GM10248 (cell line): ENCODE measurements around the gene DTNB.
"Not testable (repeated sequence)": the region's sequence is repeated elsewhere in the genome, so short reads cannot be mapped to it uniquely, and the experiment has no call there.

ENCODE experiments used
- CTCF ChIA-PET: fragments of 300-600 bp; sonication (Branson Sonifier 250); formaldehyde crosslinking; extraction: SDS; loops from one replicate; lab custom pipeline; 2021; ENCODE audit warnings: antibody characterized with exemption; lab: Yijun Ruan, JAX
- POLR2A ChIA-PET: fragments of 350-650 bp; sonication (Branson Sonifier 250); formaldehyde crosslinking; extraction: SDS; loops from one replicate; lab custom pipeline; 2020; ENCODE audit warnings: antibody characterized with exemption; lab: Yijun Ruan, JAX
- DNase-seq: peaks from one replicate; pipeline ENCODE4 v3.0.0; 2012; ENCODE audit errors: extremely low spot score
- CTCF ChIP-seq: IDR thresholded peaks from 2 replicates; pipeline ENCODE4 v1.5.1; 2012; ENCODE audit warnings: mild to moderate bottlenecking, low read depth; ENCODE audit errors: extremely low read depth, missing control alignments, control extremely low read depth

Gene DTNB

GRCh38 chr2:25672494-25673299 is 680 bp downstream of the DTNB start:
- CTCF ChIA-PET = interaction anchor here (0.9 to 2.2 kb wide), 4 partner anchors 8 to 697 kb away, joined by 3 to 10 read pairs (median 5); no protein-coding TSS in a partner anchor
- POLR2A ChIA-PET = no interaction called here
- TF ChIP-seq CTCF = no peak
- DNase-seq = peak; percentile 77

GRCh38 chr2:25671622-25672021 is 1.8 kb downstream of the DTNB start:
- TF ChIP-seq CTCF = no peak
- POLR2A ChIA-PET = no interaction called here
- DNase-seq = no peak
- CTCF ChIA-PET = interaction anchor here (0.8 to 0.9 kb wide), 2 partner anchors 29 to 63 kb away, joined by 3 read pairs; no protein-coding TSS in a partner anchor

- no peak for TF ChIP-seq CTCF
- CTCF ChIA-PET = no interaction called here
- POLR2A ChIA-PET = no interaction called here
- no peak for DNase-seq
Observed at GRCh38 chr2:25669520-25669919, 3.9 kb downstream of the DTNB start.

GRCh38 chr2:25666218-25666617 is 7.2 kb downstream of the DTNB start:
- ChIA-PET CTCF (interaction anchor here (0.8 to 4.9 kb wide), 5 partner anchors 9 to 303 kb away, joined by 3 to 68 read pairs (median 3); no protein-coding TSS in a partner anchor), POLR2A (no interaction called here)
- TF ChIP-seq CTCF = no peak
- no peak for DNase-seq

GRCh38 chr2:25665429-25665828 is 7.9 kb downstream of the DTNB start:
- POLR2A ChIA-PET, DNase-seq: not testable (repeated sequence)
- CTCF ChIA-PET = interaction anchor here (0.6 to 4.9 kb wide), 44 partner anchors 8 to 690 kb away, joined by 3 to 68 read pairs (median 4); partner anchors contain the start of gene DTNB

GRCh38 chr2:25664965-25665307 is 8.4 kb downstream of the DTNB start:
- DNase-seq = no peak
- ChIA-PET POLR2A (no interaction called here), CTCF (interaction anchor here (0.6 to 4.9 kb wide), 47 partner anchors 8 to 690 kb away, joined by 3 to 68 read pairs (median 4); partner anchors contain the start of gene DTNB)
- TF ChIP-seq CTCF = no peak
